Gastrocnemius medialis (tissue), 4 donors: ENCODE data around the gene MARK2. TPM values are rescaled to one million over a fixed set of nuclear protein-coding genes. Genes with fewer than 3 reads are reported as not detected.

Experiments used
- ATAC-seq, 2 donors: fragments of 150-250 bp; one replicate each; pipeline ENCODE4 v1.9.1; 2016
- DNase-seq, 2 donors: peaks; one replicate each; pipeline ENCODE4 v3.0.0-alpha.2; 2019
- H3K27ac ChIP-seq, 4 donors: fragments of 200-600 bp; sonication (generic); 1 replicate in 1 of 4; 2 replicates in 3 of 4; pipeline ENCODE4 v1.5.1; 2016 to 2018; ENCODE audit warnings: mild to moderate bottlenecking in 2 of 4, moderate library complexity in 1 of 4
- H3K27me3 ChIP-seq, 3 donors: fragments of 200-600 bp; sonication (generic) in 2 of 3; 1 replicate in 1 of 3; 2 replicates in 2 of 3; pipeline versions ENCODE4 v1.5.1 to v1.6.0; 2016 to 2019; ENCODE audit warnings: mild to moderate bottlenecking in 1 of 3, moderate library complexity in 1 of 3
- H3K36me3 ChIP-seq, 2 donors: fragments of 200-600 bp; sonication (generic) in 1 of 2; one replicate each; pipeline ENCODE4 v1.5.1; 2017 to 2018
- H3K4me1 ChIP-seq, 2 donors: fragments of 200-600 bp; sonication (generic) in 1 of 2; one replicate each; pipeline ENCODE4 v1.5.1; 2016 to 2017; ENCODE audit warnings: mild to moderate bottlenecking in 2 of 2
- H3K4me3 ChIP-seq, 4 donors: fragments of 200-600 bp; sonication (generic) in 3 of 4; 1 replicate in 1 of 4; 2 replicates in 3 of 4; pipeline ENCODE4 v1.5.1; 2016 to 2019; ENCODE audit warnings: mild to moderate bottlenecking in 2 of 4
- H3K9me3 ChIP-seq, 3 donors: fragments of 200-600 bp; sonication (generic) in 2 of 3; 1 replicate in 1 of 3; 2 replicates in 2 of 3; pipeline ENCODE4 v1.5.1; 2016 to 2019
- POLR2A ChIP-seq, 2 donors: fragments of 450-650 bp; IDR thresholded peaks; one replicate each; pipeline ENCODE4 v1.6.1; 2017; ENCODE audit warnings: antibody characterized with exemption in 2 of 2, mild to moderate bottlenecking in 2 of 2, moderate library complexity in 2 of 2
- in situ Hi-C, 4 donors: fragments of 200-750 bp; cut with MboI; loops; one replicate each; pipeline versions ENCODE4 v1.15.0 to v1.8.0; 2017; ENCODE audit warnings: low sequenced_read_pairs in 4 of 4
- intact Hi-C: fragments of 100-400 bp; cut with DNase I; formaldehyde crosslinking; loops from one replicate; pipeline ENCODE4 v1.15.1; 2023; ENCODE audit warnings: low total_unique reads
- total RNA-seq, 4 donors: library from RNA; depleted of rRNA; stranded (reverse); fragments of >200 nt; gene quantifications; one replicate each; pipeline versions ENCODE4 v1.1.0 to v1.2.3, GENCODE V29; 2016
- TF ChIP-seq, protein P1 (sequence below), 5 experiments: fragments of 450-650 bp in 3 of 5; fragments of 200-600 bp in 2 of 5; sonication (generic) in 2 of 5; IDR thresholded peaks in 4 of 5; conservative IDR thresholded peaks in 1 of 5; 1 replicate in 4 of 5; 2 replicates in 1 of 5; pipeline ENCODE4 v1.5.1; 2016 to 2019; ENCODE audit warnings: antibody characterized with exemption in 5 of 5, mild to moderate bottlenecking in 3 of 5, moderate library complexity in 3 of 5

The MARK2 gene
- total RNA-seq, 4 donors from 2014 or later: 17.8 to 37.2 (median 30.3) TPM

- no peak for DNase-seq
- Histone ChIP-seq H3K4me3 (no peak overlapping the region), H3K27me3 (no peaks in the 10 kb centered on the region), H3K4me1 (peaks cover under 1% of the 10 kb centered on the region in 2 donors), H3K9me3 (no peaks in the 10 kb centered on the region), H3K27ac (no peak overlapping the region), H3K36me3 (no peaks in the 10 kb centered on the region)
- TF ChIP-seq, protein P1, sequence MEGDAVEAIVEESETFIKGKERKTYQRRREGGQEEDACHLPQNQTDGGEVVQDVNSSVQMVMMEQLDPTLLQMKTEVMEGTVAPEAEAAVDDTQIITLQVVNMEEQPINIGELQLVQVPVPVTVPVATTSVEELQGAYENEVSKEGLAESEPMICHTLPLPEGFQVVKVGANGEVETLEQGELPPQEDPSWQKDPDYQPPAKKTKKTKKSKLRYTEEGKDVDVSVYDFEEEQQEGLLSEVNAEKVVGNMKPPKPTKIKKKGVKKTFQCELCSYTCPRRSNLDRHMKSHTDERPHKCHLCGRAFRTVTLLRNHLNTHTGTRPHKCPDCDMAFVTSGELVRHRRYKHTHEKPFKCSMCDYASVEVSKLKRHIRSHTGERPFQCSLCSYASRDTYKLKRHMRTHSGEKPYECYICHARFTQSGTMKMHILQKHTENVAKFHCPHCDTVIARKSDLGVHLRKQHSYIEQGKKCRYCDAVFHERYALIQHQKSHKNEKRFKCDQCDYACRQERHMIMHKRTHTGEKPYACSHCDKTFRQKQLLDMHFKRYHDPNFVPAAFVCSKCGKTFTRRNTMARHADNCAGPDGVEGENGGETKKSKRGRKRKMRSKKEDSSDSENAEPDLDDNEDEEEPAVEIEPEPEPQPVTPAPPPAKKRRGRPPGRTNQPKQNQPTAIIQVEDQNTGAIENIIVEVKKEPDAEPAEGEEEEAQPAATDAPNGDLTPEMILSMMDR (IDR thresholded peaks at IDR 0.05 in 4 of 5, conservative IDR thresholded peaks at IDR 0.05 in 1 of 5): no peak
- no peak for TF ChIP-seq POLR2A (IDR thresholded peaks at IDR 0.05)
- intact Hi-C loops: no loop called here
- no peak for ATAC-seq
- in situ Hi-C loops: loop anchor here (10.0 to 25.0 kb wide), 3 partner anchors 112 to 330 kb away; partner anchors contain the start of gene MACROD1 (in 1 of the 4)
Observed at GRCh38 chr11:63832336-63832735, 6.6 kb upstream of the MARK2 start.

- H3K27ac ChIP-seq: no peak overlapping the region
- H3K36me3 ChIP-seq: no peaks in the 10 kb centered on the region
- H3K4me3 ChIP-seq: no peak overlapping the region
- no peak for TF ChIP-seq POLR2A (IDR thresholded peaks at IDR 0.05)
- TF ChIP-seq, protein P1 (IDR thresholded peaks at IDR 0.05 in 4 of 5, conservative IDR thresholded peaks at IDR 0.05 in 1 of 5): no peak
- H3K4me1 ChIP-seq: peaks cover 7 to 8% of the 10 kb centered on the region in 2 donors
- no peaks in the 10 kb centered on the region for H3K27me3 ChIP-seq
- intact Hi-C loops: no loop called here
- ATAC-seq (no peak), DNase-seq (no peak)
- H3K9me3 ChIP-seq: no peaks in the 10 kb centered on the region
- in situ Hi-C loops: loop anchor here (10.0 to 25.0 kb wide), 3 partner anchors 112 to 329 kb away; partner anchors contain the start of gene MACROD1 (in 1 of the 4)
Observed at GRCh38 chr11:63833048-63833447, 5.9 kb upstream of the MARK2 start.

- no peaks in the 10 kb centered on the region for H3K27me3 ChIP-seq
- no peaks in the 10 kb centered on the region for H3K9me3 ChIP-seq
- H3K27ac ChIP-seq: no peak overlapping the region
- TF ChIP-seq, protein P1 (IDR thresholded peaks at IDR 0.05 in 4 of 5, conservative IDR thresholded peaks at IDR 0.05 in 1 of 5): no peak
- no peak for TF ChIP-seq POLR2A (IDR thresholded peaks at IDR 0.05)
- DNase-seq: no peak
- in situ Hi-C loops (loop anchor here (5.0 to 25.0 kb wide), 4 partner anchors 110 to 328 kb away; partner anchors contain the start of gene MACROD1 (in 1 of the 4)), intact Hi-C loops (no loop called here)
- ATAC-seq: no peak
- H3K4me3 ChIP-seq: no peak overlapping the region
- no peaks in the 10 kb centered on the region for H3K36me3 ChIP-seq
- peaks cover 10% of the 10 kb centered on the region in 2 donors for H3K4me1 ChIP-seq
Observed at GRCh38 chr11:63834535-63835157, 4.3 kb upstream of the MARK2 start.

DNA sequence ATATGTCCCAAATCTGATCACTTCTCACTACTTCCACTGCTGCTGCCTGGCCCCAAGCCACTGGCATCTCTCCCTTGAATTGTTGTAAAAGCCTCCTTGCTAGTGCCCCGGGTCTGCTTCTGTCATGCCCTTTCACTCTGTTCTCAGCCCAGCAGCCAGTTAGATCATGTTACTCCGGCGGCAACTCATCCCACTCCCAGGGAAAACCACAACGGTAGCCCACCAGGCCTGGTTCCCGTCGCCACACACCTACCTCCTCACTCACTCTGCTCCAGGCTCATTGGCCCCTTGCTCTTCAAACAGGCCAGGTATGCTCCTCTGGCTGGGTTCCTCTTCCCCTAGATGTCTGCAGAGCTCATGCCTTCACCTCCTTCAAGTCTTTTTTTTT is 3.8 kb upstream of the MARK2 start:
- peaks cover 12 to 14% of the 10 kb centered on the region in 2 donors for H3K4me1 ChIP-seq
- in situ Hi-C loops: loop anchor here (5.0 to 25.0 kb wide), 4 partner anchors 110 to 327 kb away; partner anchors contain the start of gene MACROD1 (in 1 of the 4)
- ATAC-seq (no peak), DNase-seq (no peak)
- H3K36me3 ChIP-seq: no peaks in the 10 kb centered on the region
- no peak overlapping the region for H3K4me3 ChIP-seq
- H3K27ac ChIP-seq: no peak overlapping the region
- H3K9me3 ChIP-seq: no peaks in the 10 kb centered on the region
- no peaks in the 10 kb centered on the region for H3K27me3 ChIP-seq
- intact Hi-C loops: no loop called here
- TF ChIP-seq POLR2A (IDR thresholded peaks at IDR 0.05): no peak
- TF ChIP-seq, protein P1 (IDR thresholded peaks at IDR 0.05 in 4 of 5, conservative IDR thresholded peaks at IDR 0.05 in 1 of 5): no peak
